NCI-H526 (cell line): ENCODE measurements around the gene TRPM4.
"Not testable (repeated sequence)": the region's sequence is repeated elsewhere in the genome, so short reads cannot be mapped to it uniquely, and the experiment has no call there.

Experiments used
- DNase-seq, 2 experiments: peaks; one replicate each; lab custom pipeline; 2025; lab: John Stamatoyannopoulos, UW

TRPM4 gene

GRCh38 chr19:49190781-49191180, 33.2 kb downstream of the TRPM4 start:
- no peak for DNase-seq

- DNase-seq, result no peak
Measured at GRCh38 chr19:49193822-49194394, 36.3 kb downstream of the TRPM4 start.

- DNase-seq, result no peak
Measured at GRCh38 chr19:49194408-49194807, 36.8 kb downstream of the TRPM4 start.

- peak in 1 of 2 experiments; percentile 85 for DNase-seq
Measured at GRCh38 chr19:49196527-49197240, 39.1 kb downstream of the TRPM4 start.

GRCh38 chr19:49200238-49200862, 42.8 kb downstream of the TRPM4 start:
- peak in 1 of 2 experiments; percentile 18 for DNase-seq

GRCh38 chr19:49201042-49201441, 43.5 kb downstream of the TRPM4 start:
- DNase-seq, result no peak

- no peak for DNase-seq
Measured at GRCh38 chr19:49205114-49205513, 47.5 kb downstream of the TRPM4 start.

GRCh38 chr19:49209502-49209901, 51.9 kb downstream of the TRPM4 start:
- DNase-seq, result not testable (repeated sequence)

- peak in 1 of 2 experiments; percentile 24 for DNase-seq
Measured at GRCh38 chr19:49210108-49210900, 52.7 kb downstream of the TRPM4 start.

- no peak for DNase-seq
Measured at GRCh38 chr19:49210901-49211451, 53.4 kb downstream of the TRPM4 start.

DNA sequence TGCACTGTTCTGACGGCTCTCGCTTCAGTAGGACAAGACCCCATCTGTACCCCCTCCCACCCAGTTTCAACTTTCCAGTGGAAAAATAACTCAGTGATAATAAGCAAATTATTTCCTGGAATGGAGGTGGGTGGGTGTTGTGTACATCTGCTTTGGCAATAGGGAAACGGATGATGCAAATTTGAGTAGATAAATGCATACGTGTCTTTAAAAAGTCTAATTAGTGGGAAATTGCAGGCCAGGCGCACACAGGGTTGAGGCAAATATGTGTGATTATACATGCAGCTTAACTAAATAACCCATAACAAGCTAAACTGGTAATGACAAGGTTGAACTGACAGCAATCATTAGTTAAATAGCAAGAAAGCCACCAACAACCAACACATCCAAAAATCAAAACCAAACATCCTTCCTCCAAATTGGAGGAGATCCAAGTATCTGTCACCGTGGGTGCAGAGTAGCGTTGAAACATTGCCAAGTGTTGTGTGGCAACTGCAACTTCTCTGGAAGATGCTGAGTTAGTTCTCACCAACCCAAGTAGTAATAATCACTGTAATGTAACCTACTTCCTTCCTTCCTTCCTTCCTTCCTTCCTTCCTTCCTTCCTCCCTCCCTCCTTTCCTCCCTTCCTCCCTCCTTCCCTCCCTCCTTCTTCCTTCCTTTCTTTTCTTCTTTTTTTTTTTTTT, 54.6 kb downstream of the TRPM4 start:
- peak; percentile 63 to 66 for DNase-seq

- peak in 1 of 2 experiments; percentile 26 for DNase-seq
Measured at GRCh38 chr19:49213791-49214190, 56.2 kb downstream of the TRPM4 start.

- no peak for DNase-seq
Measured at GRCh38 chr19:49214701-49215100, 57.1 kb downstream of the TRPM4 start.

- no peak for DNase-seq
Measured at GRCh38 chr19:49216071-49216470, 58.5 kb downstream of the TRPM4 start.

DNA sequence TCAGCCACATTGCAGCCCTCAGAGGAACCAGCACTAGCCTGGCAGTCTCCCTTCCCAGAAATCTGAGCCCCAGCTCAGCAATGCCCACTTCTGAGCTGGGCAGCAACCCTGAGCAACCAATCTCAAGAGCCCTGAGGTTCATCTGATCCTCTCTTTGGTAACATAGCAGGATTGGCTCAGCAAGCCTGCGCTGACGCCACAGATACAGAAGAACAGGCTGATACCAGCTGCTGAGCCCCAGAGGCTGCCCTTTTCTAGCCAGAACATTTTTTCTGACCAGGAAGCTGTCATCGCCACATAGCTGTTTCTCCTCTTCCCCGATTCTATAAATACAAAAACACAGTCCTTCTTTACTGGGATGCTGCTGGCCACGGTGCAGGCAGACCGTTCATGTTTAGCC, 59.8 kb downstream of the TRPM4 start:
- DNase-seq, result no peak

DNA sequence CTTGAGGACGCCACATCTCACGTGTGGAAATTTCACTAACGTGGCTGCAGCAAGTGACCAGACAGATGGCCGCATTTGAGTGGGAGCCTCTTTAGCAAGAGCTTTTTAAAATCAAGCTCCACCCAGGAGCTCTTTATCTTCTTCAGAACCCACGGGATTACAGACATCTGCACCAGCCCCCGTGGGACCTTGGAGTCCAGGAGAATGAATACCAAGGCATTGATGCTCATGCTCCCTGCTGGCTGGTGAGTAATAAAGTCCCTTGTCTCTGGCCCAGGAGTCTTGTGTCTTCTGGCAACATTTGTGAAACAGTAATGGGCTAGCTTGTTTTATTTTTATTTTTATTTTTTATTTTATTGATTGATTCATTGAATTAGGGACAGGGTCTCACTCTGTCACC, 64.4 kb downstream of the TRPM4 start:
- DNase-seq, result no peak

GRCh38 chr19:49222528-49222927, 64.9 kb downstream of the TRPM4 start:
- DNase-seq, result no peak

GRCh38 chr19:49223472-49223871, 65.9 kb downstream of the TRPM4 start:
- DNase-seq, result no peak

DNA sequence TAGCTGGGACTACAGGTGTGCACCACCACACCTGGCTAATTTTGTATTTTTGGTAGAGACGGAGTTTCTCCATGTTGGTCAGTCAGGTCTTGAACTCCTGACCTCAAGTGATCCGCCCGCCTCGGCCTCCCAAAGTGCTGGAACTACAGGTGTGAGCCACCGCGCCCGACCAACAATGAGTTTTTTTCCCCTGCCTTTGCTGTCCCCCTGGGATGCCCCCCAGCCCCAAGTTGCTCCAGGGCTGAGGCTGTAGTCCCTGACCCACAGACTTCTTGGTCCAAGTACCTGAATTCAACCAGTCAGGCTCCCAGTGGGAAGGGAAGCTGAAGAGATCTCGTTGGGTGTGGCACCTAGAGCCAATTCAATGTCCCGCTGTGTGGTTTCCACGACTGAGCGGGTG, 66.8 kb downstream of the TRPM4 start:
- DNase-seq, result not testable (repeated sequence)

DNA sequence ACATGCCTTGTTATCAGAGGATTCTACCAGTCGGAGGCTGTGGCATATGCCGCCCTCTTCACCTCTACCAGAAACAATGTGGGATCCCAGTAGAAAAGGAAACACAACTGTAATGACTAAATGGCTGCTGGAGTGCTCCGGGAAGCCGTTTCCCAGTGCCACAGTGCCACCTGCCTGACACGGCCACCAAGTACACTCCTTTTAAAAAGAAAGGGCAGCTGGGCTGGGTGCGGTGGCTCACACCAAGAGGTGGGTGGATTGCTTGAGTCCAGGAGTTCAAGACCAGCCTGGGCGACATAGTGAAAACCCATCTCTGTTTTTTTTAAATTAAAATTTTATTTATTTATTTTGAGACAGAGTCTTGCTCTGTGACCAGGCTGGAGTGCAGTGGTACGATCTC, 67.3 kb downstream of the TRPM4 start:
- peak; percentile 57 to 68 for DNase-seq

DNA sequence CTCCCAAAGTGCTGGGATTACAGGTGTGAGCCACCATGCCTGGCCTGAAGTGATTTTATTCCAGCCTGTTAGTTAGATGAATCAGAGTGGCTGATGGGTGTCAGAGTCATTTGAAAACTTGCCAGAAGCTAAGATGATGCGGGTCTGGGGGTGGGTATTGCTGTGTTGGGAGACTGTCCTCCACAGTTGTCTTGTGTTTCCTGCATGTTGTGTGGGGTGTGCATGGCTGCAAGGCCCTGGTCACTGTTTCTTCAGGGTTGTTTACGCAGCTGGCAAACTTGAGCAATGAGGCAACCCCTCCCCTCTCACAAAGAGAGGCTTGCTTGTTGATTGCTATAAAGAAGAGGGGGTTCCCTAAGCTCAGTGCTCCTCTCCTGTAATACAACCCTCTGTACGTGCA, 71.8 kb downstream of the TRPM4 start:
- DNase-seq, result no peak

DNA sequence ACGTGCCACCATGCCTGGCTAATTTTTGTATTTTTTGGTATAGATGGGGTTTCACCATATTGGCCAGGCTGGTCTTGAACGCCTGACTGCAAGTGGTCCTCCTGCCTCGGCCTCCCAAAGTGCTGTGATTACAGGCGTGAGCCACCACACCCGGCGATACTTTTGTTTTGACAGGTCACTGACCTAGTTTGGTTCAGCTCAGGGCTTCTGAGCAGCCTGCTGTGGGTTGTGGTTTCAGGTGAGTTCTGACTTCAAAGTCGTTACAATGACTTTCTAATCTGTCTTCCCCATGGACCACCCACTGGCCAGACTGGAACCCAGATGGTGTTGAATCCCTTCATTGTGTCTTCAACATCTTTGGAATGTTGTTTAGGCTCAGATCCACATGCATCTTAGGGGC, 73.8 kb downstream of the TRPM4 start:
- DNase-seq, result no peak
